GM12878 (cell line): ENCODE data around the gene FASTK. TPM values are rescaled to one million over a fixed set of nuclear protein-coding genes. Genes with fewer than 3 reads are reported as not detected.
A peak's percentile ranks its signal among the peaks of the same experiment; 100 is the strongest.

Experiments
- ATAC-seq: fragments of 200-7000 bp; cut with Tn5 transposase; 3 replicates; pipeline ENCODE4 v1.9.1; 2020; ENCODE audit warnings: mild to moderate bottlenecking, moderate library complexity
- BruUV-seq: library from RNA; stranded (reverse); fragments of 400-500 nt; replicated peaks from 2 replicates; lab custom pipeline; 2021; lab: Mats Ljungman, UMichigan
- CTCF ChIA-PET: fragments of 300-600 bp; sonication (Branson Sonifier 250); formaldehyde crosslinking; extraction: SDS; loops from one replicate; lab custom pipeline; 2021; ENCODE audit warnings: inconsistent platforms; lab: Yijun Ruan, JAX
- POLR2A ChIA-PET: fragments of 350-600 bp; formaldehyde crosslinking; extraction: SDS; loops from one replicate; lab custom pipeline; 2021; ENCODE audit warnings: inconsistent platforms; lab: Charles Lee
- RAD21 ChIA-PET: fragments of 300-600 bp; sonication (Branson Sonifier 250); formaldehyde crosslinking; loops from one replicate; lab custom pipeline; 2023; ENCODE audit warnings: antibody characterized with exemption; ENCODE audit not compliant: unreplicated experiment; lab: Charles Lee
- SMC1A ChIA-PET: fragments of 300-600 bp; sonication (Branson Sonifier 250); formaldehyde crosslinking; loops from one replicate; lab custom pipeline; 2023; ENCODE audit not compliant: unreplicated experiment, uncharacterized antibody; lab: Charles Lee
- DNase-seq: peaks from one replicate; pipeline ENCODE4 v3.0.0-alpha.2; 2011; ENCODE audit warnings: low read depth, low spot score
- FAIRE-seq: peaks from 3 replicates; lab custom pipeline; 2011; peaks lifted over from hg19 to GRCh38; lab: Jason Lieb, UNC
- H2AFZ ChIP-seq: 2 replicates; pipeline ENCODE4 v1.6.0; 2011; ENCODE audit warnings: low read depth, low read length, control low read depth; ENCODE audit not compliant: control insufficient read depth
- H3K27ac ChIP-seq: 2 replicates; pipeline ENCODE4 v1.5.1; 2011; ENCODE audit warnings: control low read depth; ENCODE audit not compliant: control insufficient read depth, insufficient read depth
- H3K27me3 ChIP-seq, 2 experiments: replicated peaks in 1 of 2; 2 replicates each; pipeline versions ENCODE4 v1.6.0 to v1.6.1; 2011; ENCODE audit warnings: low read length in 1 of 2; ENCODE audit not compliant: control insufficient read depth in 2 of 2, insufficient read depth in 2 of 2
- H3K36me3 ChIP-seq, 2 experiments: 2 replicates each; pipeline ENCODE4 v1.5.1; 2011; ENCODE audit warnings: low read length in 1 of 2; ENCODE audit not compliant: control insufficient read depth in 2 of 2, insufficient read depth in 2 of 2
- H3K4me1 ChIP-seq: 2 replicates; pipeline ENCODE4 v1.6.1; 2011; ENCODE audit warnings: mild to moderate bottlenecking, low read length, moderate library complexity, mixed read lengths; ENCODE audit not compliant: control insufficient read depth, insufficient read depth
- H3K4me2 ChIP-seq: 2 replicates; pipeline ENCODE4 v1.6.0; 2011; ENCODE audit warnings: control low read depth; ENCODE audit not compliant: control insufficient read depth, insufficient read depth
- H3K4me3 ChIP-seq: fragments of 200-600 bp; sonication (generic); 2 replicates; pipeline ENCODE4 v1.5.1; 2016
- H3K79me2 ChIP-seq: 2 replicates; pipeline ENCODE4 v1.6.0; 2011; ENCODE audit warnings: low read length; ENCODE audit not compliant: control insufficient read depth, insufficient read depth
- H3K9ac ChIP-seq: 2 replicates; pipeline ENCODE4 v1.8.0; 2011; ENCODE audit warnings: low read length, control low read depth, mixed read lengths; ENCODE audit not compliant: control insufficient read depth, insufficient read depth
- H3K9me3 ChIP-seq: replicated peaks from 3 replicates; pipeline ENCODE4 v1.5.1; 2011; ENCODE audit warnings: mild to moderate bottlenecking, low read length; ENCODE audit not compliant: control insufficient read depth, insufficient read depth
- H4K20me1 ChIP-seq: 2 replicates; pipeline ENCODE4 v1.6.0; 2011; ENCODE audit not compliant: control insufficient read depth, insufficient read depth
- BHLHE40 ChIP-seq, 2 experiments: fragments of 450-650 bp in 1 of 2; IDR thresholded peaks; 2 replicates each; pipeline ENCODE4 v1.6.1; 2011 to 2017; ENCODE audit warnings: low read depth in 2 of 2, borderline replicate concordance in 1 of 2, improper control_type of control experiment in 1 of 2, low read length in 1 of 2, mild to moderate bottlenecking in 1 of 2
- IRF4 ChIP-seq: IDR thresholded peaks from 2 replicates; pipeline ENCODE4 v1.6.1; 2011; ENCODE audit warnings: low read depth, low read length
- MTA2 ChIP-seq: fragments of 450-650 bp; IDR thresholded peaks from 2 replicates; pipeline ENCODE4 v1.6.1; 2016; ENCODE audit warnings: low read depth, mild to moderate bottlenecking, moderate library complexity
- POU2F2 ChIP-seq: IDR thresholded peaks from 3 replicates; pipeline ENCODE4 v1.6.1; 2011; ENCODE audit warnings: low read depth, mild to moderate bottlenecking, low read length, borderline replicate concordance
- SRF ChIP-seq, 2 experiments: IDR thresholded peaks; 2 replicates each; pipeline ENCODE4 v1.6.1; 2011; ENCODE audit warnings: low read depth in 2 of 2, low read length in 2 of 2, mild to moderate bottlenecking in 1 of 2, moderate library complexity in 1 of 2
- SUPT20H ChIP-seq: IDR thresholded peaks from 2 replicates; pipeline ENCODE4 v1.6.1; 2011; ENCODE audit warnings: low read depth, mild to moderate bottlenecking, low read length, moderate library complexity, borderline replicate concordance; ENCODE audit not compliant: control insufficient read depth
- SUZ12 ChIP-seq: fragments of 200-600 bp; sonication (generic); IDR thresholded peaks from one replicate; pipeline ENCODE4 v1.6.1; 2018; ENCODE audit warnings: antibody characterized with exemption, mild to moderate bottlenecking; ENCODE audit not compliant: unreplicated experiment
- TBL1XR1 ChIP-seq: IDR thresholded peaks from 2 replicates; pipeline ENCODE4 v1.6.1; 2012; ENCODE audit warnings: low read depth, low read length, improper control_type of control experiment
- WGBS: methylation state at CpG from one replicate; pipeline ENCODE4 v1.1.6; 2016; ENCODE audit warnings: low lambda C conversion rate; ENCODE audit not compliant: insufficient replicate concordance, insufficient coverage; ENCODE audit errors: missing lambda C conversion rate; 5-methylcytosine and 5-hydroxymethylcytosine counted together
- in situ Hi-C: fragments of 300-500 bp; cut with MboI; formaldehyde crosslinking; loops from 9 replicates; pipeline ENCODE4 v1.14.3; 2018; ENCODE audit warnings: mixed read lengths
- intact Hi-C: fragments of 100-400 bp; cut with micrococcal nuclease; formaldehyde crosslinking; loops from one replicate; pipeline ENCODE4 v1.14.2; 2022; ENCODE audit not compliant: unreplicated experiment
- polyA plus RNA-seq, 11 experiments: library from polyadenylated mRNA; depleted of rRNA in 4 of 11; unstranded in 6 of 11; stranded (reverse) in 5 of 11; fragments of >200 nt; fragmentation: Nextera tagmentation in 4 of 11; fragmentation: Illumina TruSeq in 1 of 11; extraction: Ambion mirVana in 4 of 11; extraction: Trizol in 1 of 11; gene quantifications; 1 replicate in 1 of 11; 2 replicates in 10 of 11; pipeline versions ENCODE4 v1.2.1 to v1.2.3, GENCODE V29; 2011 to 2016; ENCODE audit warnings: inconsistent platforms in 2 of 11, missing spikeins in 2 of 11, low read depth in 1 of 11
- total RNA-seq, 4 experiments: library from RNA; depleted of rRNA in 3 of 4; stranded (reverse); fragments of >200 nt in 3 of 4; fragmentation: Illumina TruSeq in 1 of 4; extraction: Trizol in 1 of 4; gene quantifications; 2 replicates each; pipeline versions ENCODE4 v1.2.1 to v1.2.3, GENCODE V29; 2013 to 2021
- TF ChIP-seq, protein P1 (sequence below): fragments of 150-350 bp; IDR thresholded peaks from 2 replicates; pipeline ENCODE4 v1.6.1; 2016; ENCODE audit warnings: low read depth, low read length
- TF ChIP-seq, protein P2 (sequence below): IDR thresholded peaks from 2 replicates; pipeline ENCODE4 v1.6.1; 2012; ENCODE audit warnings: improper control_type of control experiment, low read depth, low read length; ENCODE audit not compliant: insufficient replicate concordance
- TF ChIP-seq, protein P3 (sequence below): fragments of 450-650 bp; IDR thresholded peaks from 2 replicates; pipeline ENCODE4 v1.6.1; 2017; ENCODE audit warnings: mild to moderate bottlenecking, low read depth, inconsistent platforms; ENCODE audit not compliant: poor library complexity, severe bottlenecking

FASTK gene
- total and polyA plus RNA-seq, 10 of the 15 experiments (the other 5 are each of a cell fraction or from before 2014, with no cell fraction given): 0.19 to 102 (median 54.5) TPM

DNA sequence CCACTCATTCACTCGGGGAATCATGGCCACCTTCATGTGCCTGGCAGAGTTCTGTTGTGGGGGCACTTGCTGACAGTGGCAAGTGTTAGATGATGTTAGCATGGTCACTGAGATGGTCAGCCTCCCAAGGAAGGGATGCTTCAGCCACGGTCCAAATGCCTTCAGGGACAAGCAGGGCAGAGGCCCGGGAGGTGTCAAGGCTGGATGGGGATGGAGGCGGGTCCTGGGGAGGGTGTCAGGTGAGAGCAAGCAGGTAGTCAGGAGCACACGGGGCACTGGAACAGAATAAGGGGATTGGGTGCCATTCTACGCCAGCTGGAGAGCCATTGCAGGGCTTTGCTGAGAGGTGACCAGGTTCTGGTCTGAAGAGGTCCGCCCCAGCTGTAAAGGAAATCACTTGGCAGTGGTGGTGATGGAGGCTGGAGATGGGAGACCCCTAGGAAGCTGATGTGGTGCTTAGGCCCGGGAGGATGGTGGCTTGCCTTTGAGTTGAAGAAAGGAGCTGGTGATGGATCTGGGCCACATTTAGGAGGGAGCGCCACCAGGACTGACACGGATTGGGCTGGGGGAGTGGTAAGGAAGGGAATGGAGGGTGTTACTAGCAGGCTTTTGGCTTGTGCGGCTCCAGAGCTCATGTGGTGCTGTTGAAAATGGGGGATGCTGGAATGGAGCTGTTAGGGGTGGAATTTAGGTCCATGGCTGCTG, 29.8 kb upstream of the FASTK start:
- Histone ChIP-seq H3K9ac (no peak overlapping the region), H4K20me1 (peaks cover 3% of the 10 kb centered on the region; the same call in 1 of the 2 replicates), H3K79me2 (no peaks in the 10 kb centered on the region; the same call in none of the 2 replicates), H3K27ac (no peak overlapping the region), H2AFZ (no peak overlapping the region), H3K27me3 (no peaks in the 10 kb centered on the region), H3K4me1 (no peaks in the 10 kb centered on the region), H3K9me3 (no peaks in the 10 kb centered on the region), H3K4me3 (no peak overlapping the region), H3K36me3 (no peaks in the 10 kb centered on the region; a peak in 1 of 4 replicates), H3K4me2 (no peak overlapping the region)
- no TSS peak for BruUV-seq
- DNase-seq (no peak), FAIRE-seq (no peak), ATAC-seq (peak; percentile 6; the same call in 1 of the 3 replicates)
- 60% methylated on average over 11 of the region's 11 CpGs for WGBS
- CTCF ChIA-PET: interaction anchor here (0.7 to 3.9 kb wide), 15 partner anchors 9 to 250 kb away, joined by 3 to 31 read pairs (median 6); partner anchors contain the start of gene ABCB8
- SMC1A ChIA-PET: interaction anchor here (1.0 to 3.3 kb wide), 6 partner anchors 22 to 127 kb away, joined by 3 to 15 read pairs (median 3); partner anchors contain the start of gene ABCB8
- in situ Hi-C loops (no loop called here), intact Hi-C loops (loop anchor here (2.0 to 5.0 kb wide), 5 partner anchors 22 to 212 kb away; partner anchors contain the start of genes ABCB8 and SLC4A2)
- POLR2A ChIA-PET: no interaction called here
- RAD21 ChIA-PET: interaction anchor here (0.8 to 1.6 kb wide), 4 partner anchors 10 to 96 kb away, joined by 3 to 5 read pairs (median 4); no protein-coding TSS in a partner anchor
- TF ChIP-seq TBL1XR1 (no peak), SRF (IDR thresholded peaks at IDR 0.05; ENCODE audit: low read depth in 2 of 2, low read length in 2 of 2) (no peak), MTA2 (no peak), SUPT20H (no peak), BHLHE40 (IDR thresholded peaks at IDR 0.05; ENCODE audit: borderline replicate concordance in 1 of 2, low read depth in 2 of 2, low read length in 1 of 2) (no peak), POU2F2 (no peak), IRF4 (no peak), SUZ12 (no peak)
- TF ChIP-seq, protein P1, sequence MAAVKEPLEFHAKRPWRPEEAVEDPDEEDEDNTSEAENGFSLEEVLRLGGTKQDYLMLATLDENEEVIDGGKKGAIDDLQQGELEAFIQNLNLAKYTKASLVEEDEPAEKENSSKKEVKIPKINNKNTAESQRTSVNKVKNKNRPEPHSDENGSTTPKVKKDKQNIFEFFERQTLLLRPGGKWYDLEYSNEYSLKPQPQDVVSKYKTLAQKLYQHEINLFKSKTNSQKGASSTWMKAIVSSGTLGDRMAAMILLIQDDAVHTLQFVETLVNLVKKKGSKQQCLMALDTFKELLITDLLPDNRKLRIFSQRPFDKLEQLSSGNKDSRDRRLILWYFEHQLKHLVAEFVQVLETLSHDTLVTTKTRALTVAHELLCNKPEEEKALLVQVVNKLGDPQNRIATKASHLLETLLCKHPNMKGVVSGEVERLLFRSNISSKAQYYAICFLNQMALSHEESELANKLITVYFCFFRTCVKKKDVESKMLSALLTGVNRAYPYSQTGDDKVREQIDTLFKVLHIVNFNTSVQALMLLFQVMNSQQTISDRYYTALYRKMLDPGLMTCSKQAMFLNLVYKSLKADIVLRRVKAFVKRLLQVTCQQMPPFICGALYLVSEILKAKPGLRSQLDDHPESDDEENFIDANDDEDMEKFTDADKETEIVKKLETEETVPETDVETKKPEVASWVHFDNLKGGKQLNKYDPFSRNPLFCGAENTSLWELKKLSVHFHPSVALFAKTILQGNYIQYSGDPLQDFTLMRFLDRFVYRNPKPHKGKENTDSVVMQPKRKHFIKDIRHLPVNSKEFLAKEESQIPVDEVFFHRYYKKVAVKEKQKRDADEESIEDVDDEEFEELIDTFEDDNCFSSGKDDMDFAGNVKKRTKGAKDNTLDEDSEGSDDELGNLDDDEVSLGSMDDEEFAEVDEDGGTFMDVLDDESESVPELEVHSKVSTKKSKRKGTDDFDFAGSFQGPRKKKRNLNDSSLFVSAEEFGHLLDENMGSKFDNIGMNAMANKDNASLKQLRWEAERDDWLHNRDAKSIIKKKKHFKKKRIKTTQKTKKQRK: no peak
- TF ChIP-seq, protein P2, sequence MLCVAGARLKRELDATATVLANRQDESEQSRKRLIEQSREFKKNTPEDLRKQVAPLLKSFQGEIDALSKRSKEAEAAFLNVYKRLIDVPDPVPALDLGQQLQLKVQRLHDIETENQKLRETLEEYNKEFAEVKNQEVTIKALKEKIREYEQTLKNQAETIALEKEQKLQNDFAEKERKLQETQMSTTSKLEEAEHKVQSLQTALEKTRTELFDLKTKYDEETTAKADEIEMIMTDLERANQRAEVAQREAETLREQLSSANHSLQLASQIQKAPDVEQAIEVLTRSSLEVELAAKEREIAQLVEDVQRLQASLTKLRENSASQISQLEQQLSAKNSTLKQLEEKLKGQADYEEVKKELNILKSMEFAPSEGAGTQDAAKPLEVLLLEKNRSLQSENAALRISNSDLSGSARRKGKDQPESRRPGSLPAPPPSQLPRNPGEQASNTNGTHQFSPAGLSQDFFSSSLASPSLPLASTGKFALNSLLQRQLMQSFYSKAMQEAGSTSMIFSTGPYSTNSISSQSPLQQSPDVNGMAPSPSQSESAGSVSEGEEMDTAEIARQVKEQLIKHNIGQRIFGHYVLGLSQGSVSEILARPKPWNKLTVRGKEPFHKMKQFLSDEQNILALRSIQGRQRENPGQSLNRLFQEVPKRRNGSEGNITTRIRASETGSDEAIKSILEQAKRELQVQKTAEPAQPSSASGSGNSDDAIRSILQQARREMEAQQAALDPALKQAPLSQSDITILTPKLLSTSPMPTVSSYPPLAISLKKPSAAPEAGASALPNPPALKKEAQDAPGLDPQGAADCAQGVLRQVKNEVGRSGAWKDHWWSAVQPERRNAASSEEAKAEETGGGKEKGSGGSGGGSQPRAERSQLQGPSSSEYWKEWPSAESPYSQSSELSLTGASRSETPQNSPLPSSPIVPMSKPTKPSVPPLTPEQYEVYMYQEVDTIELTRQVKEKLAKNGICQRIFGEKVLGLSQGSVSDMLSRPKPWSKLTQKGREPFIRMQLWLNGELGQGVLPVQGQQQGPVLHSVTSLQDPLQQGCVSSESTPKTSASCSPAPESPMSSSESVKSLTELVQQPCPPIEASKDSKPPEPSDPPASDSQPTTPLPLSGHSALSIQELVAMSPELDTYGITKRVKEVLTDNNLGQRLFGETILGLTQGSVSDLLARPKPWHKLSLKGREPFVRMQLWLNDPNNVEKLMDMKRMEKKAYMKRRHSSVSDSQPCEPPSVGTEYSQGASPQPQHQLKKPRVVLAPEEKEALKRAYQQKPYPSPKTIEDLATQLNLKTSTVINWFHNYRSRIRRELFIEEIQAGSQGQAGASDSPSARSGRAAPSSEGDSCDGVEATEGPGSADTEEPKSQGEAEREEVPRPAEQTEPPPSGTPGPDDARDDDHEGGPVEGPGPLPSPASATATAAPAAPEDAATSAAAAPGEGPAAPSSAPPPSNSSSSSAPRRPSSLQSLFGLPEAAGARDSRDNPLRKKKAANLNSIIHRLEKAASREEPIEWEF: no peak
- TF ChIP-seq, protein P3, sequence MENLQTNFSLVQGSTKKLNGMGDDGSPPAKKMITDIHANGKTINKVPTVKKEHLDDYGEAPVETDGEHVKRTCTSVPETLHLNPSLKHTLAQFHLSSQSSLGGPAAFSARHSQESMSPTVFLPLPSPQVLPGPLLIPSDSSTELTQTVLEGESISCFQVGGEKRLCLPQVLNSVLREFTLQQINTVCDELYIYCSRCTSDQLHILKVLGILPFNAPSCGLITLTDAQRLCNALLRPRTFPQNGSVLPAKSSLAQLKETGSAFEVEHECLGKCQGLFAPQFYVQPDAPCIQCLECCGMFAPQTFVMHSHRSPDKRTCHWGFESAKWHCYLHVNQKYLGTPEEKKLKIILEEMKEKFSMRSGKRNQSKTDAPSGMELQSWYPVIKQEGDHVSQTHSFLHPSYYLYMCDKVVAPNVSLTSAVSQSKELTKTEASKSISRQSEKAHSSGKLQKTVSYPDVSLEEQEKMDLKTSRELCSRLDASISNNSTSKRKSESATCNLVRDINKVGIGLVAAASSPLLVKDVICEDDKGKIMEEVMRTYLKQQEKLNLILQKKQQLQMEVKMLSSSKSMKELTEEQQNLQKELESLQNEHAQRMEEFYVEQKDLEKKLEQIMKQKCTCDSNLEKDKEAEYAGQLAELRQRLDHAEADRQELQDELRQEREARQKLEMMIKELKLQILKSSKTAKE: no peak
